ENCODE results near the gene JAKMIP1. TPM values are rescaled to one million over a fixed set of nuclear protein-coding genes. Genes with fewer than 3 reads are reported as not detected.
"Not testable (repeated sequence)": the region's sequence is repeated elsewhere in the genome, so short reads cannot be mapped to it uniquely, and the experiment has no call there.

JAKMIP1 gene
- total RNA-seq, 2 experiments from 2014 or later, result 4.0 to 5.1 TPM

DNA sequence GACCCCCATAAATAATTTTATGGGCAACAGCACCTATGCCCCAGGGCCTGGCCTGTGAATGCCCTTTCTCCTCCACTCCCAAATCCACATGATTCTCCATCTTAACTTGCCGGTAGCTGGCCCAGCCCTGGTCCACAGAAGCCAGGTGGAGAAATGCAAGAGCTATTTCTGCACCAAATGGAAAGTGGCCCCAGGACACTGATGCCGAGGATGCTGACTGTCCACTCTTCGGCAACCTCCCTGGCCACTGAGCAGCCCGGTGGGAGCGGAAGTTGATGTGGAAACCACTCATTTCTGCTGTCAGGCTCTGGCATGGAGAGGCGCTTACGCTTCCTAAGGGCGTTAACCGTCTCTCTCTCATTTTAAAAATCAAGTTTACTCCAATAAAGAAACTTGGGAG lies 58.8 kb downstream of the JAKMIP1 start:
- TF ChIP-seq, protein P1, sequence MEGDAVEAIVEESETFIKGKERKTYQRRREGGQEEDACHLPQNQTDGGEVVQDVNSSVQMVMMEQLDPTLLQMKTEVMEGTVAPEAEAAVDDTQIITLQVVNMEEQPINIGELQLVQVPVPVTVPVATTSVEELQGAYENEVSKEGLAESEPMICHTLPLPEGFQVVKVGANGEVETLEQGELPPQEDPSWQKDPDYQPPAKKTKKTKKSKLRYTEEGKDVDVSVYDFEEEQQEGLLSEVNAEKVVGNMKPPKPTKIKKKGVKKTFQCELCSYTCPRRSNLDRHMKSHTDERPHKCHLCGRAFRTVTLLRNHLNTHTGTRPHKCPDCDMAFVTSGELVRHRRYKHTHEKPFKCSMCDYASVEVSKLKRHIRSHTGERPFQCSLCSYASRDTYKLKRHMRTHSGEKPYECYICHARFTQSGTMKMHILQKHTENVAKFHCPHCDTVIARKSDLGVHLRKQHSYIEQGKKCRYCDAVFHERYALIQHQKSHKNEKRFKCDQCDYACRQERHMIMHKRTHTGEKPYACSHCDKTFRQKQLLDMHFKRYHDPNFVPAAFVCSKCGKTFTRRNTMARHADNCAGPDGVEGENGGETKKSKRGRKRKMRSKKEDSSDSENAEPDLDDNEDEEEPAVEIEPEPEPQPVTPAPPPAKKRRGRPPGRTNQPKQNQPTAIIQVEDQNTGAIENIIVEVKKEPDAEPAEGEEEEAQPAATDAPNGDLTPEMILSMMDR (conservative IDR thresholded peaks at IDR 0.05; ENCODE audit: low read length), result no peak
- TF ChIP-seq EZH2phosphoT487 (IDR thresholded peaks at IDR 0.05; ENCODE audit: borderline replicate concordance, low read depth, low read length), result no peak
- DNase-seq (ENCODE audit: low spot score), result no peak
- H4K20me1 ChIP-seq (ENCODE audit: insufficient read depth, low read length), result no peaks in the 10 kb centered on the region
- no peak overlapping the region for H2AFZ ChIP-seq (ENCODE audit: low read length)
- intact Hi-C loops (cut with micrococcal nuclease; ENCODE audit: unreplicated experiment), result no loop called here
- H3K9me3 ChIP-seq (ENCODE audit: low read length), result no peaks in the 10 kb centered on the region
- no TSS peak for BruUV-seq (replicated peaks)
- H3K4me3 ChIP-seq (ENCODE audit: low read depth, low read length, poor library complexity, severe bottlenecking), result no peak overlapping the region
- no peaks in the 10 kb centered on the region for H3K9me2 ChIP-seq (ENCODE audit: insufficient read depth, low read length)
- no peaks in the 10 kb centered on the region for H3K36me3 ChIP-seq (ENCODE audit: insufficient read depth, low read length)
- no peaks in the 10 kb centered on the region for H3K4me1 ChIP-seq (ENCODE audit: insufficient read depth, low read length, poor library complexity, severe bottlenecking)
- no peak overlapping the region for H3K27ac ChIP-seq (ENCODE audit: low read depth, low read length, poor library complexity, severe bottlenecking)
- H3K4me2 ChIP-seq (ENCODE audit: low read length), result no peak overlapping the region
- ChIA-PET CTCF (ENCODE audit: unreplicated experiment) (no interaction called here), POLR2A (no interaction called here)
- H3K79me2 ChIP-seq (ENCODE audit: insufficient read depth, low read depth, low read length), result no peaks in the 10 kb centered on the region

DNA sequence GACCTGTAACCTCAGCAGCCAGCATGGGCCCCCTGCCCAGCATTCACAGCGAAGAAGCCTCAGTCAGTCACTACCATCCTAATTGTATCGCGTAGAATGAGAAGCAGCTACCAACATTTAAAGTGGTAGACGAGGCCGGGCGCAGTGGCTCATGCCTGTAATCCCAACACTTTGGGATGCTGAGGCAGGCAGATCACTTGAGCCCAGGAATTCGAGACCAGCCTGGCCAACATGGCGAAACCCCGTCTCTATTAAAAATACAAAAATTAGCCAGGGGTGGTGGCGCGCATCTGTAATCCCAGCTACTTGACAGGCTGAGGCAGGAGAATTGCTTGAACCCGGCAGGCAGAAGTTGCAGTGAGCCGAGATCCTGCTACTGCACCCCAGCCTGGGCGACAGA lies 59.3 kb downstream of the JAKMIP1 start:
- H3K9me2 ChIP-seq (ENCODE audit: insufficient read depth, low read length); H3K4me1 ChIP-seq (ENCODE audit: insufficient read depth, low read length, poor library complexity, severe bottlenecking); H3K27ac ChIP-seq (ENCODE audit: low read depth, low read length, poor library complexity, severe bottlenecking); H2AFZ ChIP-seq (ENCODE audit: low read length); H3K79me2 ChIP-seq (ENCODE audit: insufficient read depth, low read depth, low read length); intact Hi-C loops (cut with micrococcal nuclease; ENCODE audit: unreplicated experiment); H3K4me3 ChIP-seq (ENCODE audit: low read depth, low read length, poor library complexity, severe bottlenecking); POLR2A ChIA-PET; H4K20me1 ChIP-seq (ENCODE audit: insufficient read depth, low read length); H3K36me3 ChIP-seq (ENCODE audit: insufficient read depth, low read length); DNase-seq (ENCODE audit: low spot score); H3K4me2 ChIP-seq (ENCODE audit: low read length); H3K9me3 ChIP-seq (ENCODE audit: low read length); BruUV-seq (replicated peaks); CTCF ChIA-PET (ENCODE audit: unreplicated experiment): not testable (repeated sequence)

DNA sequence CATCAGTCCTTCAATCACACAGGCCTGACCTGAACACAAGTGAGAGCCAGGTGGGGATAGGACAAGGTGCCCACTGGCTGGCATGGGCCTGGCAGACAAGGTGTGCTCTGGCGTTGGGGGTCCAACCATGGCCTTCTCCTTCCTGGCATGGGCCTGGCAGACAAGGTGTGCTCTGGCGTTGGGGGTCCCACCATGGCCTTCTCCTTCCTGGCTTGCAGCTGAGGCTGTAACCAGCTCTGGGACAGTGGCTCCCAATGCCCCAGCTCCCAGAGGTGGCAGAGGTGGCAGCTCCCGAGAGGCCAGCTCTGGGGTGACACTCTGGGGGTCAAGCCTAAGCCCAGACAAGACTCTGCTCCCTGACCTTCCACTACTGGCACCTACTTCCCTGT lies 62.6 kb downstream of the JAKMIP1 start:
- Histone ChIP-seq H2AFZ (ENCODE audit: low read length) (no peak overlapping the region), H3K36me3 (ENCODE audit: insufficient read depth, low read length) (no peaks in the 10 kb centered on the region), H3K27ac (ENCODE audit: low read depth, low read length, poor library complexity, severe bottlenecking) (no peak overlapping the region), H3K9me2 (ENCODE audit: insufficient read depth, low read length) (no peaks in the 10 kb centered on the region), H3K4me3 (ENCODE audit: low read depth, low read length, poor library complexity, severe bottlenecking) (no peak overlapping the region), H3K4me1 (ENCODE audit: insufficient read depth, low read length, poor library complexity, severe bottlenecking) (no peaks in the 10 kb centered on the region), H3K9me3 (ENCODE audit: low read length) (no peaks in the 10 kb centered on the region), H3K4me2 (ENCODE audit: low read length) (no peak overlapping the region), H3K79me2 (ENCODE audit: insufficient read depth, low read depth, low read length) (no peaks in the 10 kb centered on the region), H4K20me1 (ENCODE audit: insufficient read depth, low read length) (no peaks in the 10 kb centered on the region)
- CTCF ChIA-PET (ENCODE audit: unreplicated experiment), result interaction anchor here (0.6 kb wide), 1 partner anchor 931 kb away, joined by 5 read pairs; no protein-coding TSS in a partner anchor
- POLR2A ChIA-PET, result no interaction called here
- TF ChIP-seq, protein P1 (conservative IDR thresholded peaks at IDR 0.05; ENCODE audit: low read length), result no peak
- TF ChIP-seq EZH2phosphoT487 (IDR thresholded peaks at IDR 0.05; ENCODE audit: borderline replicate concordance, low read depth, low read length), result no peak
- DNase-seq (ENCODE audit: low spot score), result no peak
- intact Hi-C loops (cut with micrococcal nuclease; ENCODE audit: unreplicated experiment), result no loop called here
- BruUV-seq (replicated peaks), result no TSS peak

All from OCI-LY7 (cell line).